ENCODE measurements around the gene SORCS3.

The SORCS3 gene

GRCh38 chr10:104872691-104873090 lies 231.6 kb downstream of the SORCS3 start:
- no peak for DNase-seq

- no peak for DNase-seq
Measured at GRCh38 chr10:104873161-104873560, 232.1 kb downstream of the SORCS3 start.

- DNase-seq = no peak
Measured at GRCh38 chr10:104875561-104875960, 234.5 kb downstream of the SORCS3 start.

- DNase-seq = no peak
Measured at GRCh38 chr10:104880624-104881398, 239.7 kb downstream of the SORCS3 start.

- DNase-seq = no peak
Measured at GRCh38 chr10:104881740-104882139, 240.7 kb downstream of the SORCS3 start.

- no peak for DNase-seq
Measured at GRCh38 chr10:104892879-104893617, 252.0 kb downstream of the SORCS3 start.

- DNase-seq = no peak
Measured at GRCh38 chr10:104893701-104894100, 252.6 kb downstream of the SORCS3 start.

GRCh38 chr10:104894681-104895080 lies 253.6 kb downstream of the SORCS3 start:
- no peak for DNase-seq

GRCh38 chr10:104895541-104895940 lies 254.5 kb downstream of the SORCS3 start:
- no peak for DNase-seq

GRCh38 chr10:104895981-104896380 lies 254.9 kb downstream of the SORCS3 start:
- no peak for DNase-seq

GRCh38 chr10:104897696-104898095 lies 256.6 kb downstream of the SORCS3 start:
- no peak for DNase-seq

- DNase-seq = no peak
Measured at GRCh38 chr10:104899779-104900178, 258.7 kb downstream of the SORCS3 start.

GRCh38 chr10:104903433-104903832 lies 262.3 kb downstream of the SORCS3 start:
- DNase-seq = no peak

- DNase-seq = no peak
Measured at GRCh38 chr10:104904753-104905323, 263.7 kb downstream of the SORCS3 start.

GRCh38 chr10:104906112-104906511 lies 265.0 kb downstream of the SORCS3 start:
- DNase-seq = no peak

- DNase-seq = no peak
Measured at GRCh38 chr10:104907521-104907920, 266.4 kb downstream of the SORCS3 start.

- DNase-seq = no peak
Measured at GRCh38 chr10:104908581-104908980, 267.5 kb downstream of the SORCS3 start.

- DNase-seq = no peak
Measured at GRCh38 chr10:104910712-104911111, 269.6 kb downstream of the SORCS3 start.

GRCh38 chr10:104913390-104913789 lies 272.3 kb downstream of the SORCS3 start:
- DNase-seq = no peak

- DNase-seq = no peak
Measured at GRCh38 chr10:104920476-104920875, 279.4 kb downstream of the SORCS3 start.

GRCh38 chr10:104921763-104922162 lies 280.7 kb downstream of the SORCS3 start:
- DNase-seq = no peak

GRCh38 chr10:104922810-104923209 lies 281.7 kb downstream of the SORCS3 start:
- no peak for DNase-seq

- no peak for DNase-seq
Measured at GRCh38 chr10:104923501-104923900, 282.4 kb downstream of the SORCS3 start.

Data from NCI-H1436 (cell line).